22Rv1 (cell line): Measurements from ENCODE around the gene VRTN.

Experiments
- CTCF ChIP-seq: fragments of 450-650 bp; IDR thresholded peaks from 2 replicates; pipeline ENCODE4 v1.5.1; 2017; ENCODE audit warnings: mild to moderate bottlenecking
- ZFX ChIP-seq: fragments of 450-650 bp; IDR thresholded peaks from 2 replicates; pipeline ENCODE4 v1.6.1; 2017; ENCODE audit warnings: antibody characterized with exemption, borderline replicate concordance

GRCh38 chr14:74347097-74347794 lies 1.0 kb upstream of the VRTN start:
- no peak for TF ChIP-seq CTCF
- no peak for TF ChIP-seq ZFX
